K562 (cell line): ENCODE measurements around the gene DCLK1. TPM values are rescaled to one million over a fixed set of nuclear protein-coding genes. Genes with fewer than 3 reads are reported as not detected.

Experiments used
- ATAC-seq: fragments of 200-7000 bp; cut with Tn5 transposase; 3 replicates; pipeline ENCODE4 v1.9.1; 2020; ENCODE audit warnings: moderate library complexity
- Bru-seq: library from RNA; stranded (reverse); fragments of 400-500 nt; gene quantifications from one replicate; lab custom pipeline; 2021; lab: Mats Ljungman, UMichigan
- BruChase-seq, 2 experiments: library from RNA; stranded (reverse); fragments of 400-500 nt; gene quantifications; one replicate each; lab custom pipeline; 2021; lab: Mats Ljungman, UMichigan
- BruUV-seq: library from RNA; stranded (reverse); fragments of 400-500 nt; replicated peaks from 2 replicates; lab custom pipeline; 2021; lab: Mats Ljungman, UMichigan
- CTCF ChIA-PET: fragments of 300-600 bp; formaldehyde crosslinking; extraction: SDS; loops from one replicate; lab custom pipeline; 2021; ENCODE audit warnings: low intra/inter-chr PET ratio; lab: Yijun Ruan, JAX
- POLR2A ChIA-PET: fragments of 300-600, 350-650 bp; sonication (Branson Sonifier 250); formaldehyde crosslinking; extraction: SDS; loops from one replicate; lab custom pipeline; 2021; ENCODE audit warnings: antibody characterized with exemption, inconsistent platforms; lab: Yijun Ruan, JAX
- DNase-seq, 4 experiments: peaks; one replicate each; pipeline versions ENCODE4 v3.0.0 to v3.0.0-alpha.2; 2011 to 2018; ENCODE audit warnings: low spot score in 3 of 4, mixed read lengths in 3 of 4; ENCODE audit errors: extremely low read depth in 1 of 4
- FAIRE-seq: peaks from 2 replicates; lab custom pipeline; 2011; peaks lifted over from hg19 to GRCh38; lab: Jason Lieb, UNC
- H2AFZ ChIP-seq: 2 replicates; pipeline ENCODE4 v1.6.0; 2011; ENCODE audit warnings: low read depth, low read length, control low read depth, inconsistent platforms
- H3K27ac ChIP-seq: fragments of 200-600 bp; 3 replicates; pipeline ENCODE4 v1.8.0; 2011; ENCODE audit warnings: low read depth, mild to moderate bottlenecking, control low read depth, inconsistent platforms, low read length, moderate library complexity, mixed read lengths; ENCODE audit errors: extremely low read depth
- H3K27me3 ChIP-seq, 2 experiments: fragments of 300-600 bp in 1 of 2; 2 replicates in 1 of 2; 3 replicates in 1 of 2; pipeline versions ENCODE4 v1.6.0 to v1.8.0; 2011; ENCODE audit warnings: inconsistent platforms in 2 of 2, low read length in 2 of 2, mild to moderate bottlenecking in 1 of 2, mixed read lengths in 1 of 2, moderate library complexity in 1 of 2; ENCODE audit not compliant: control insufficient read depth in 2 of 2, insufficient read depth in 2 of 2
- H3K36me3 ChIP-seq: fragments of 300-600 bp; 3 replicates; pipeline ENCODE4 v1.8.0; 2011; ENCODE audit warnings: mild to moderate bottlenecking, low read length, inconsistent platforms; ENCODE audit not compliant: control insufficient read depth, insufficient read depth
- H3K4me1 ChIP-seq, 2 experiments: fragments of 200-600 bp in 1 of 2; replicated peaks in 1 of 2; 2 replicates in 1 of 2; 3 replicates in 1 of 2; pipeline versions ENCODE4 v1.5.1 to v1.8.0; 2011; ENCODE audit warnings: inconsistent platforms in 2 of 2, low read length in 2 of 2, mild to moderate bottlenecking in 1 of 2, mixed read lengths in 1 of 2, moderate library complexity in 1 of 2; ENCODE audit not compliant: control insufficient read depth in 2 of 2, insufficient read depth in 2 of 2
- H3K4me2 ChIP-seq: 2 replicates; pipeline ENCODE4 v1.6.1; 2011; ENCODE audit warnings: low read length, control low read depth, inconsistent platforms, mixed read lengths; ENCODE audit not compliant: insufficient read depth
- H3K4me3 ChIP-seq: fragments of 200-600 bp; sonication (generic), shearing (Covaris generic); 2 replicates; pipeline ENCODE4 v1.5.1; 2016; ENCODE audit warnings: control low read depth, inconsistent platforms
- H3K79me2 ChIP-seq: fragments of 200-600 bp; 3 replicates; pipeline ENCODE4 v1.8.0; 2011; ENCODE audit warnings: low read length, inconsistent platforms; ENCODE audit not compliant: control insufficient read depth, insufficient read depth
- H3K9ac ChIP-seq, 2 experiments: 2 replicates each; pipeline versions ENCODE4 v1.6.0 to v1.6.1; 2011; ENCODE audit warnings: low read depth in 2 of 2, low read length in 2 of 2, control low read depth in 1 of 2, inconsistent platforms in 1 of 2, mild to moderate bottlenecking in 1 of 2, mixed read lengths in 1 of 2; ENCODE audit not compliant: insufficient read depth in 1 of 2
- H3K9me1 ChIP-seq: one replicate; pipeline ENCODE4 v1.6.0; 2011; ENCODE audit warnings: inconsistent platforms, mild to moderate bottlenecking, low read length, moderate library complexity; ENCODE audit not compliant: control insufficient read depth, insufficient read depth
- H3K9me3 ChIP-seq: replicated peaks from 2 replicates; pipeline ENCODE4 v1.5.1; 2011; ENCODE audit warnings: low read depth, low read length, inconsistent platforms; ENCODE audit not compliant: control insufficient read depth, insufficient read depth
- H4K20me1 ChIP-seq: replicated peaks from 2 replicates; pipeline ENCODE4 v1.6.1; 2011; ENCODE audit warnings: low read length, inconsistent platforms, mixed read lengths; ENCODE audit not compliant: control insufficient read depth, insufficient read depth
- ARID2 ChIP-seq: fragments of 450-650 bp; IDR thresholded peaks from 2 replicates; pipeline ENCODE4 v1.6.1; 2017; ENCODE audit warnings: antibody characterized with exemption, mild to moderate bottlenecking
- CEBPG ChIP-seq, 3 experiments: fragments of 200-800 bp in 1 of 3; sonication (Bioruptor generic) in 1 of 3; sonication (generic) in 1 of 3; formaldehyde crosslinking in 1 of 3; IDR thresholded peaks in 2 of 3; conservative IDR thresholded peaks in 1 of 3; 2 replicates each; pipeline versions ENCODE4 v1.6.1 to v1.8.0; 2016 to 2022; ENCODE audit warnings: missing compliant biosample characterization in 2 of 3, missing genetic modification characterization in 2 of 3, mild to moderate bottlenecking in 1 of 3, missing genetic modification reagents in 1 of 3
- CXXC5 ChIP-seq: fragments of 250-450 bp; sonication (Bioruptor Pico); IDR thresholded peaks from 2 replicates; pipeline ENCODE4 v1.8.0; 2022; ENCODE audit warnings: inconsistent platforms, mild to moderate bottlenecking, moderate library complexity
- ELF1 ChIP-seq: fragments of 200-800 bp; sonication (Bioruptor generic); IDR thresholded peaks from 2 replicates; pipeline ENCODE4 v1.6.1; 2016; ENCODE audit warnings: missing genetic modification characterization, missing compliant biosample characterization
- ESRRB ChIP-seq: fragments of 250-450 bp; sonication (Bioruptor Pico); IDR thresholded peaks from 2 replicates; pipeline ENCODE4 v1.5.0; 2020; ENCODE audit warnings: mild to moderate bottlenecking, moderate library complexity, borderline replicate concordance
- FOS ChIP-seq: IDR thresholded peaks from 3 replicates; pipeline ENCODE4 v1.6.1; 2011; ENCODE audit not compliant: insufficient read length; ENCODE audit errors: extremely low read depth
- MEF2A ChIP-seq: IDR thresholded peaks from 2 replicates; pipeline ENCODE4 v1.6.1; 2011; ENCODE audit warnings: low read depth, mild to moderate bottlenecking, low read length, moderate library complexity; ENCODE audit not compliant: control insufficient read depth
- STAT5A ChIP-seq: IDR thresholded peaks from 2 replicates; pipeline ENCODE4 v1.6.1; 2012; ENCODE audit warnings: low read length, inconsistent platforms, borderline replicate concordance
- TAF7 ChIP-seq: fragments of 450-650 bp; IDR thresholded peaks from 2 replicates; pipeline ENCODE4 v1.6.1; 2016; ENCODE audit warnings: missing genetic modification characterization, missing compliant biosample characterization
- TGIF2 ChIP-seq: sonication (generic); formaldehyde crosslinking; IDR thresholded peaks from 2 replicates; pipeline ENCODE4 v1.8.1; 2022; ENCODE audit warnings: mild to moderate bottlenecking, missing genetic modification reagents, moderate library complexity
- ZC3H8 ChIP-seq: fragments of 450-650 bp; IDR thresholded peaks from 2 replicates; pipeline ENCODE4 v1.6.1; 2017
- ZFP30 ChIP-seq: fragments of 250-450 bp; sonication (Bioruptor Pico); IDR thresholded peaks from 2 replicates; pipeline ENCODE4 v1.8.0; 2022; ENCODE audit warnings: moderate library complexity, mild to moderate bottlenecking, inconsistent platforms, borderline replicate concordance
- ZFPM2 ChIP-seq: fragments of 250-450 bp; sonication (Bioruptor Pico); IDR thresholded peaks from 2 replicates; pipeline ENCODE4 v1.5.1; 2022; ENCODE audit warnings: mild to moderate bottlenecking
- ZNF174 ChIP-seq: fragments of 250-450 bp; sonication (Bioruptor Pico); IDR thresholded peaks from 2 replicates; pipeline ENCODE4 v1.4.0; 2020; ENCODE audit warnings: mild to moderate bottlenecking
- ZNF699 ChIP-seq: fragments of 250-450 bp; sonication (Bioruptor Pico); IDR thresholded peaks from 2 replicates; pipeline ENCODE4 v1.8.0; 2021; ENCODE audit warnings: mild to moderate bottlenecking, moderate library complexity; ENCODE audit not compliant: insufficient replicate concordance
- ZNF76 ChIP-seq: fragments of 250-450 bp; sonication (Bioruptor Pico); IDR thresholded peaks from 2 replicates; pipeline ENCODE4 v1.4.0; 2020; ENCODE audit warnings: mild to moderate bottlenecking, moderate library complexity, borderline replicate concordance
- WGBS: fragments of 100-300 bp; shearing (Covaris generic); methylation state at CpG from one replicate; pipeline ENCODE4 v1.1.6; 2016; ENCODE audit warnings: low coverage, mixed read lengths; ENCODE audit not compliant: insufficient coverage; ENCODE audit errors: missing lambda C conversion rate; 5-methylcytosine and 5-hydroxymethylcytosine counted together
- in situ Hi-C: fragments of 300-500 bp; cut with MboI; formaldehyde crosslinking; loops from 4 replicates; pipeline ENCODE4 v1.15.0; 2018; ENCODE audit warnings: inconsistent platforms, mixed read lengths
- intact Hi-C: fragments of 100-400 bp; cut with micrococcal nuclease; formaldehyde crosslinking; loops from 2 replicates; pipeline ENCODE4 v1.14.2; 2022
- long read RNA-seq, 3 experiments: library from polyadenylated mRNA in 2 of 3; library from RNA in 1 of 3; unstranded in 2 of 3; stranded (forward) in 1 of 3; transcript quantifications; one replicate each; pipeline ENCODE4 v2.0.0, GENCODE V29; 2019 to 2022
- polyA minus RNA-seq, 3 experiments: library from RNA; depleted of rRNA, polyadenylated mRNA; stranded (reverse); fragments of >200 nt; gene quantifications; 2 replicates each; pipeline ENCODE4 v1.2.3, GENCODE V29; 2011
- polyA plus RNA-seq, 8 experiments: library from polyadenylated mRNA; depleted of rRNA in 4 of 8; stranded (reverse) in 5 of 8; unstranded in 3 of 8; fragments of >200 nt; fragmentation: Nextera tagmentation in 2 of 8; fragmentation: Illumina TruSeq in 1 of 8; extraction: Ambion mirVana in 2 of 8; extraction: Trizol in 1 of 8; gene quantifications; 2 replicates each; pipeline versions ENCODE4 v1.2.1 to v1.2.3, GENCODE V29; 2011 to 2014; ENCODE audit warnings: inconsistent platforms in 1 of 8, missing spikeins in 1 of 8
- total RNA-seq, 7 experiments: library from RNA; depleted of rRNA in 6 of 7; stranded (reverse); fragments of >200 nt in 6 of 7; fragmentation: Illumina TruSeq in 2 of 7; extraction: Trizol in 2 of 7; gene quantifications; 2 replicates each; pipeline versions ENCODE4 v1.2.1 to v1.2.3, GENCODE V29; 2011 to 2021; ENCODE audit warnings: low replicate concordance in 1 of 7
- TF ChIP-seq, protein P1 (sequence below): sonication (generic); formaldehyde crosslinking; IDR thresholded peaks from 2 replicates; pipeline ENCODE4 v1.8.0; 2022; ENCODE audit warnings: mild to moderate bottlenecking, missing genetic modification reagents, borderline replicate concordance

The DCLK1 gene
- not detected in 2 replicates for total RNA-seq (2011; cell fraction: chromatin; rRNA removed; ENCODE audit: low replicate concordance)
- total RNA-seq (2011; cell fraction: nucleolus; rRNA removed) = not detected in 2 replicates
- not detected in 2 replicates for total RNA-seq (2011; cell fraction: nucleoplasm; rRNA removed)
- not detected in 2 replicates for total RNA-seq (2014; rRNA removed)
- not detected in 2 replicates for total RNA-seq (2014; rRNA removed; fragmentation: Illumina TruSeq; extraction: Trizol)
- total RNA-seq (2015; rRNA removed; fragmentation: Illumina TruSeq; extraction: Trizol) = not detected in 2 replicates
- 0.07 TPM in 1 of 2 replicates, not detected in the other for total RNA-seq (2021)
- not detected in 2 replicates for polyA plus RNA-seq (2011; rRNA removed)
- not detected in 2 replicates for polyA plus RNA-seq (2011; cell fraction: cytosol; rRNA removed)
- not detected in 2 replicates for polyA plus RNA-seq (2011; cell fraction: nucleus; rRNA removed)
- polyA plus RNA-seq (2012) = not detected in 2 replicates
- not detected in 2 replicates for polyA plus RNA-seq (2014; fragmentation: Illumina TruSeq; extraction: Trizol)
- polyA plus RNA-seq (2014; fragmentation: Nextera tagmentation; extraction: Ambion mirVana) = not detected
- not detected in 2 replicates for polyA plus RNA-seq (2014; rRNA removed)
- not detected in 2 replicates for polyA minus RNA-seq (2011; rRNA and poly(A)+ RNA removed)
- not detected in 2 replicates for polyA minus RNA-seq (2011; cell fraction: cytosol; rRNA and poly(A)+ RNA removed)
- not detected in 2 replicates for polyA minus RNA-seq (2011; cell fraction: nucleus; rRNA and poly(A)+ RNA removed)
- Bru-seq, nascent RNA = percentile 1 among the genes with signal in this experiment
- BruChase-seq, experiment 1, labeled RNA remaining after a 2-hour chase = percentile 4 among the genes with signal in this experiment
- BruChase-seq, experiment 2, labeled RNA remaining after a 6-hour chase = percentile 2 among the genes with signal in this experiment
- long read RNA-seq, experiment 1, partial matches to known transcripts = 0 of 1 reads
- long read RNA-seq, experiment 1, other reads (novel, unspliced or antisense) = 1 of 1 reads
- long read RNA-seq, experiment 2 = 0 reads
- long read RNA-seq, experiment 3 = 0 reads

DNA sequence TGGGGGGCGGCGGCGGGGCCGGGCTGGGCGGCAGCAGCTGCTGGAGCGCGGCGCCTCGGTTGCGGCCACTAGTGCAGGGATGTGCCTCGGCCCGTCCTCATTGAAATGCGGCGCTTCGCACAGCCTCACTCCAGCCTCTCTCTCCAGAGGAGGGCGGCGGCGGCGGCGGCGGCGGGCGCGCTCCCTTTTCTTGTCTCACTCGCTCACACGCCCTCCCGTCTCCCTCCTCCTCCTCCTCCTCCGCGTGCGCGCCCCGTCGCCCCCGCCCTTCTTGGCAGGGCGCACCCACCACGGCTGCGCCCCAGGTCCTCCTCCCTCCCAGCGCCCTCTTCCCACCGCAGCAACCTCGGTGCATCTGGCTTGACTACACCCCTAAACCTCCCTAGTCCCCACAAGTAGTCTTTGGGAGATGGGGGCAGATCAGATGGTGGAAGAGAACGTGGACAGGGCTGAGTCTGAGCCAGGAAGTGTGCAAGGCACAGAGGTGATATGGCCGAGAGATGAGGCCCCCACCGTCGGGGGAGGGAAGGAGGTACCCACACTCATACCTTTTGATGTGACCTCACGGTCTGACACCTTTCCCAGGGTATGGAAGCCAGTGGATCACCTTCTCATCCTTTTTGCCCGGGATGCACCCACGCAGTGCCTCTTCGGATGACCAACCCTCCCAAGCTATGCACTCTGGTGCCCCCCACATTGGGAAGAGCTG is at the start of gene DCLK1:
Gene DCLK1 (minus strand): TSS at position 161 of the 709 bp plus-strand sequence.
- ChIA-PET CTCF (no interaction called here), POLR2A (no interaction called here)
- in situ Hi-C loops (no loop called here), intact Hi-C loops (no loop called here)
- H3K9ac ChIP-seq = no peak within 1 kb of the TSS
- no peak for DNase-seq
- no peaks in the 10 kb centered on the region for H3K9me1 ChIP-seq
- H2AFZ ChIP-seq = no peak within 1 kb of the TSS
- 7% methylated on average over 6 of the region's 48 CpGs for WGBS
- no peaks in the 10 kb centered on the region for H3K9me3 ChIP-seq
- FAIRE-seq = no peak
- H3K4me3 ChIP-seq = no peak within 1 kb of the TSS
- H3K4me2 ChIP-seq = no peak within 1 kb of the TSS
- peaks cover 2 to 21% of the 10 kb centered on the region in 2 experiments; a peak in 3 of 5 replicates for H3K27me3 ChIP-seq
- no peak; the same call in 2 of the 3 replicates for ATAC-seq
- no TSS peak for BruUV-seq
- no peak within 1 kb of the TSS for H3K27ac ChIP-seq
- H3K4me1 ChIP-seq = no peaks in the 10 kb centered on the region
- no peaks in the 10 kb centered on the region for H3K79me2 ChIP-seq
- no peaks in the 10 kb centered on the region for H3K36me3 ChIP-seq
- H4K20me1 ChIP-seq = no peaks in the 10 kb centered on the region; the same call in 1 of the 2 replicates
- TF ChIP-seq CXXC5 (CRISPR knock-in tag) = no peak
- no peak for TF ChIP-seq ZFPM2 (CRISPR knock-in tag)
- no peak for TF ChIP-seq ZFP30 (CRISPR knock-in tag)
- no peak for TF ChIP-seq STAT5A
- no peak for TF ChIP-seq ZNF699 (CRISPR knock-in tag)
- TF ChIP-seq TGIF2 = no peak
- no peak for TF ChIP-seq ZNF174
- no peak for TF ChIP-seq ZC3H8
- no peak for TF ChIP-seq CEBPG (CRISPR knock-in tag; IDR thresholded peaks at IDR 0.05)
- no peak for TF ChIP-seq CEBPG (tag; conservative IDR thresholded peaks at IDR 0.05 in 1 of 2, IDR thresholded peaks at IDR 0.05 in 1 of 2)
- TF ChIP-seq ARID2 = no peak
- TF ChIP-seq ESRRB (CRISPR knock-in tag) = no peak
- TF ChIP-seq, protein P1, sequence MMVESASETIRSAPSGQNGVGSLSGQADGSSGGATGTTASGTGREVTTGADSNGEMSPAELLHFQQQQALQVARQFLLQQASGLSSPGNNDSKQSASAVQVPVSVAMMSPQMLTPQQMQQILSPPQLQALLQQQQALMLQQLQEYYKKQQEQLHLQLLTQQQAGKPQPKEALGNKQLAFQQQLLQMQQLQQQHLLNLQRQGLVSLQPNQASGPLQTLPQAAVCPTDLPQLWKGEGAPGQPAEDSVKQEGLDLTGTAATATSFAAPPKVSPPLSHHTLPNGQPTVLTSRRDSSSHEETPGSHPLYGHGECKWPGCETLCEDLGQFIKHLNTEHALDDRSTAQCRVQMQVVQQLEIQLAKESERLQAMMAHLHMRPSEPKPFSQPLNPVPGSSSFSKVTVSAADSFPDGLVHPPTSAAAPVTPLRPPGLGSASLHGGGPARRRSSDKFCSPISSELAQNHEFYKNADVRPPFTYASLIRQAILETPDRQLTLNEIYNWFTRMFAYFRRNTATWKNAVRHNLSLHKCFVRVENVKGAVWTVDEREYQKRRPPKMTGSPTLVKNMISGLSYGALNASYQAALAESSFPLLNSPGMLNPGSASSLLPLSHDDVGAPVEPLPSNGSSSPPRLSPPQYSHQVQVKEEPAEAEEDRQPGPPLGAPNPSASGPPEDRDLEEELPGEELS (CRISPR knock-in tag) = no peak
- no peak for TF ChIP-seq ELF1 (tag)
- TF ChIP-seq ZNF76 (CRISPR knock-in tag) = no peak
- TF ChIP-seq FOS = no peak
- TF ChIP-seq MEF2A = no peak
- TF ChIP-seq TAF7 = no peak
